HL-60 (cell line): ENCODE data around the gene PLAAT3.
"Not testable (repeated sequence)": the region's sequence is repeated elsewhere in the genome, so short reads cannot be mapped to it uniquely, and the experiment has no call there.

Experiments used
- DNase-seq, 2 experiments: peaks; one replicate each; pipeline ENCODE4 v3.0.0-alpha.2; 2010 to 2020; ENCODE audit warnings: low read depth in 1 of 2, low spot score in 1 of 2
- H3K27ac ChIP-seq: fragments of 250-450 bp; sonication (Bioruptor Pico); replicated peaks from 2 replicates; pipeline ENCODE4 v1.5.1; 2020; ENCODE audit warnings: mild to moderate bottlenecking, moderate library complexity
- H3K27me3 ChIP-seq: fragments of 250-450 bp; sonication (Bioruptor Pico); 2 replicates; pipeline ENCODE4 v1.5.1; 2021; ENCODE audit warnings: mild to moderate bottlenecking, moderate library complexity; ENCODE audit not compliant: insufficient read depth, poor library complexity, severe bottlenecking
- H3K4me3 ChIP-seq: replicated peaks from 2 replicates; pipeline ENCODE4 v1.5.1; 2011; ENCODE audit warnings: mild to moderate bottlenecking, control low read depth, low read length; ENCODE audit not compliant: insufficient read depth
- CTCF ChIP-seq: IDR thresholded peaks from one replicate; pipeline ENCODE4 v1.5.1; 2011; ENCODE audit warnings: low read length, control low read depth, inconsistent platforms; ENCODE audit not compliant: insufficient read depth
- GABPA ChIP-seq: IDR thresholded peaks from 2 replicates; pipeline ENCODE4 v1.6.1; 2012; ENCODE audit warnings: low read depth
- POLR2AphosphoS5 ChIP-seq: IDR thresholded peaks from 2 replicates; pipeline ENCODE4 v1.6.1; 2012; ENCODE audit warnings: low read depth
- REST ChIP-seq: IDR thresholded peaks from 2 replicates; pipeline ENCODE4 v1.6.1; 2012; ENCODE audit warnings: low read depth; ENCODE audit not compliant: insufficient replicate concordance
- SPI1 ChIP-seq: IDR thresholded peaks from 2 replicates; pipeline ENCODE4 v1.6.1; 2012; ENCODE audit warnings: low read depth, mild to moderate bottlenecking, borderline replicate concordance

Gene PLAAT3

GRCh38 chr11:63532799-63533475, 81.3 kb downstream of the PLAAT3 start:
- H3K27me3 ChIP-seq: no peaks in the 10 kb centered on the region
- no peak overlapping the region for H3K27ac ChIP-seq
- TF ChIP-seq SPI1 (no peak), POLR2AphosphoS5 (no peak), CTCF (no peak), GABPA (no peak)
- H3K4me3 ChIP-seq: no peak overlapping the region
- no peak for DNase-seq

GRCh38 chr11:63532117-63532516, 82.1 kb downstream of the PLAAT3 start:
- Histone ChIP-seq H3K27ac (no peak overlapping the region), H3K27me3 (no peaks in the 10 kb centered on the region), H3K4me3 (no peak overlapping the region)
- TF ChIP-seq CTCF (no peak), GABPA (no peak), SPI1 (no peak), POLR2AphosphoS5 (no peak), REST (no peak)
- DNase-seq: no peak

- not testable (repeated sequence) for H3K4me3 ChIP-seq, H3K27me3 ChIP-seq, H3K27ac ChIP-seq, DNase-seq
Observed at GRCh38 chr11:63531074-63531792, 83.0 kb downstream of the PLAAT3 start.

- Histone ChIP-seq H3K4me3 (no peak overlapping the region), H3K27ac (no peak overlapping the region), H3K27me3 (no peaks in the 10 kb centered on the region)
- no peak for DNase-seq
- TF ChIP-seq CTCF (no peak), REST (no peak), GABPA (no peak), POLR2AphosphoS5 (no peak), SPI1 (no peak)
Observed at GRCh38 chr11:63530021-63530420, 84.2 kb downstream of the PLAAT3 start.

GRCh38 chr11:63529373-63529772, 84.9 kb downstream of the PLAAT3 start:
- H3K27me3 ChIP-seq, DNase-seq, H3K4me3 ChIP-seq, H3K27ac ChIP-seq: not testable (repeated sequence)

- not testable (repeated sequence) for H3K27me3 ChIP-seq, H3K4me3 ChIP-seq, DNase-seq, H3K27ac ChIP-seq
Observed at GRCh38 chr11:63528729-63529278, 85.4 kb downstream of the PLAAT3 start.

- DNase-seq, H3K27ac ChIP-seq, H3K4me3 ChIP-seq, H3K27me3 ChIP-seq: not testable (repeated sequence)
Observed at GRCh38 chr11:63528156-63528555, 86.1 kb downstream of the PLAAT3 start.
